Activated naive CD4-positive, alpha-beta T cell (primary cell): Measurements from ENCODE around the gene AMZ2.
"Not testable (repeated sequence)": the region's sequence is repeated elsewhere in the genome, so short reads cannot be mapped to it uniquely, and the experiment has no call there.

Experiments
- DNase-seq, 4 experiments: peaks; one replicate each; lab custom pipeline; 2025; lab: John Stamatoyannopoulos, UW

AMZ2 gene

GRCh38 chr17:68220186-68220585, 27.7 kb upstream of the AMZ2 start:
- DNase-seq = not testable (repeated sequence)

GRCh38 chr17:68220786-68221185, 27.1 kb upstream of the AMZ2 start:
- not testable (repeated sequence) for DNase-seq

DNA sequence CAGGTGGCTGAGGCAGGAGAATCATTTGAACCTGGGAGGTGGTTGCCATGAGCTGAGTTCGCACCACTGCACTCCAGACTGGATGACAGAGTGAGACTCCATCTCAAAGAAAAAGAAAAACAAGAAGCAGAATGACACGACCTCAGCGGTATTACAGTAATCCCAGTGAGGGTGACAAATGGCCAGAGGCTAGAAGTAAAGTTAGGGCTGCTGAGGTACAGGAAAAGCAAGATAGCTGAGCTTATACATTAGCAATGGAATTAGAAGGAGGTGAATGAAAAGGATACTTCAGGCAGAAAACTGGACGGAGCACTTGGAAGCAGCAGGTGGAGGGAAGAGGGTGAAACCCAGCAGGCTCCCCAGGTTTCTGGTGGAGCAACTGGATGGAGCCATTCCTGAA, 26.1 kb upstream of the AMZ2 start:
- no peak for DNase-seq

DNA sequence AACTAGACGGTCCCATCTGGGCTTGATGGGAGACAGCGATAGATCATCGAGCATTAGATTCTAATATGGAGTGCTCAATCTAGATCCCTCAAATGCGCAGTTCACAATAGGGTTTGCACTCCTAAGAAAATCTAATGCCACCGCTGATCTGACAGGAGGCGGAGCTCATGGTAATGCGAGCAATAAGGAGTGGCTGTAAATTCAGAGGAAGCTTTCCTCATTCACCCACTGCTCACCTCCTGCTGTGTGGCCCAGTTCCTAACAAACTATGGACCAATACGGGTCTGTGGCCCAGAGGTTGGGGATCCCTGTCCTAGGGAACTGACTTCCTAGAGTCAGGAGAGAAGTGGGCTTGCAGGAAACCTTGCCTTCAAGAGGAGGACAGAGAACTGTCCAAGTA, 25.2 kb upstream of the AMZ2 start:
- no peak for DNase-seq

GRCh38 chr17:68225055-68225454, 22.8 kb upstream of the AMZ2 start:
- DNase-seq = not testable (repeated sequence)

GRCh38 chr17:68228039-68228680, 19.7 kb upstream of the AMZ2 start:
- not testable (repeated sequence) for DNase-seq

DNA sequence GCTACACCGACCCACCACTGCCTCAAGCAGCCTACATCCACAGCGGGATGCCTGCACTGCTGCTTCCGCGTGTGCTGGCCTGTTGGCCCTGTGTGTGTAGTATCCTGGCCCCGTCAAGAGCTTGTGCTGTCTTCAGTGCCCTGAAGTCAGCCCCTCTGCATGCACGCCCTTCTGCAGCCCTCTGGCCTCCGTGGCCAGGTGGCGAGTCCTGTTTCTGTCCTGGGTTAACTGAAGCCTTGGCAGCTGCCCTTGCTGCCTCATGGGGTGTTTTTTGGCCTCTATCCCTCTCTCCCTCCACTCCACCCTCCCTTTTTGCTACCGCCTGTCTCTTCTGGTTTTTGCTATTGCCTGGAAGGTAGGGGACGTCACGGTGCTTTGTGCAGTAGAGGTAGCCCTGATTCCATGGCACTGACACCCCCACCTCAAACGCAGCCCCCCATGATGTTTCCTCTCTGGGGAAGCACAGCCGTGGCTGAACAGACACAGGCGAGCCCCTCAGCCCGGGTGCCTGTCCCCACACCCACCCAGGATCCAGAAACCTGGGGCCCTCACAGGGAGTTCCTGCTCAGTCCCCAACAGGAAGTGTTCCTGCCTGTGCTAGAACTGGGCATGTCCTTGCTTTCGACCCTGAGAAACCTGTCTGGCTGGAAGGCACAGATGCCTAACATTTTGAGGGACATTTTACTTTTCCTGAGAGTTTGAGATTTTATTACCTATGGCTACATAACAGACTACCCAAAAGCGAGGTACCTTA, 18.8 kb upstream of the AMZ2 start:
- DNase-seq = no peak

- no peak for DNase-seq
Observed at GRCh38 chr17:68229619-68230018, 18.2 kb upstream of the AMZ2 start.

DNA sequence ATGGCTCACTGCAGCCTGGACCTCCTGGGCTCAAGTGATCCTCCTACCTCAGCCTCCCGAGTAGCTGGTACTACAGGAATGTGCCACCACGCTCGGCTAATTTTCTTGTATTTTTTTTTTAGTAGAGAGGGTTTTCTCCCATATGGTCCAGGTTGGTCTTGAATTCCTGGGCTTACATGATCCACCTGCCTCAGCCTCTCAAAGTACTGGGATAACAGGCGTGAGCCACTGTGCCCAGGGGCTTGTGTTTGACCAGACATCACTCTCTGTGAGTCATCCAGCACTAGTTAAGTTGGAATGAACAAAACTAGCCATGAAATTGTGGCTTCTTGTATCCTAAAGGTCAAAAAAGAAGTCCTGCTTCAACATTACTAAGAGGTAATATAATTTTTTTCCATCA, 16.7 kb upstream of the AMZ2 start:
- DNase-seq = not testable (repeated sequence)

DNA sequence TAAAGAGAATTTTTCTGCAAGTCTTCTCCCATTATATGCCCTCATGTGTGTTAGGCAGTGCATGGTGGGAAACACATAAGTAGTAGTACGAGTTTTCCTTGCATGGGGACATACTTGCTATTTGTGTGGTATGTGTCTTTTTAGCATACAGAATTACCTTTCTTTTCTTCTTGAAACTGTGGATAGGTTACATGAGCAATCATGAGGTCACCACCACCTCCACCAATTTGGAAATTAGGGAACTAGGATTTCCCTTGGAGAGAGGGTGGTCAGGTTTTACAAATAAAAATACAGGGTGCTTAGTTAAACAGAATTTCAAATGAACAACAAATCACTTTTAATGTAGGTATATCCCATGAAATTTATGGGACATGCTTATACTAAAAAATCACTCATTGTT, 16.3 kb upstream of the AMZ2 start:
- DNase-seq = no peak

- DNase-seq = not testable (repeated sequence)
Observed at GRCh38 chr17:68232741-68233140, 15.1 kb upstream of the AMZ2 start.

DNA sequence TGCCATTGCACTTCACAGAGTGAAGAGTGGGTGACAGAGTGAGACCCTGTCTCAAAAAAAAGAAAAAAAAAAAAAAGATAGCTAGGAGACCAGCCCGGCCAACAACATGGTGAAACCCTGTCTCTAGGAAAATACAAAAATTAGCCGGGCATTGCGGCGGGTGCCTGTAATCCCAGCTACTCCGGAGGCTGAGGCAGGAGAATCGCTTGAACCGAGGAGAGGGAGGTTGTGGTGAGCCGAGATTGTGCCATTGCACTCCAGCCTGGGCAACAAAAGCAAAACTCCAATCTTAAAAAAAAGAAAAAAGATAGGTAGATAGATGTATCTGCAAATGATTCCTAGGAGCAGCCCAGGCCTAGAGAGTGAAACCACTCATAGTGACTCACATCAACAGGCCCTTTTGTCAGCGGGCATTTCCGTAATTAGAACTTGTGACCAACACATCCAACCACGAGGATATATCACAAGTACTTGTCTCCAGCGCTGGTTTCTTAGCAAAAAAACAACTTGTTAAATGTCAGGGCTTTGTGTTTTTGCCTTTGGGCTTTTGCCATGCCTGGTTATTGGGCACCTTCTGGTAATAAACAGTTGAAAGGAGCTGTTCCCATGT, 13.0 kb upstream of the AMZ2 start:
- DNase-seq = not testable (repeated sequence)

DNA sequence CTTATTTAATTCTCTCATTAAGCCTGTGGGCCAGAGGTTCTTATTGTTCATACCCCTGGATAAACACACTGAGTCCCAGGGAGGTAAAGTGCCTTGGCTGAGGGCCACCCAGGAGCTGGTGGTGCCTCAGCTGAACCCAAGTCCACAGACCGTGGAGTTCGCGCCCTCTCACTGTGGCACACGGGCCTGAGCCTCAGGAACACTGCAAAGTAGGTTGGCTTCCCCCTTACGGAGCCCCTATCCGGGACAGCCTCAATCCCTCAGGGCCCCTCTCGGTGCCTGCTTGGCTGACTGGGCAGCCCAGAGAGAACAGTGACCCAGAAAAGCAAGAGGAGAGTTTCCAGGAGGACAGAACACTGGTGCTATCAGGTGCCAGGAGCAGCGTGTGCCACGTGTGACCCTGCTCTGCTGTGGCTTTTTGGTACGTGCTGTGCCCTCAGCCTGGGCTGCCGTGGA, 12.5 kb upstream of the AMZ2 start:
- DNase-seq = not testable (repeated sequence)

DNA sequence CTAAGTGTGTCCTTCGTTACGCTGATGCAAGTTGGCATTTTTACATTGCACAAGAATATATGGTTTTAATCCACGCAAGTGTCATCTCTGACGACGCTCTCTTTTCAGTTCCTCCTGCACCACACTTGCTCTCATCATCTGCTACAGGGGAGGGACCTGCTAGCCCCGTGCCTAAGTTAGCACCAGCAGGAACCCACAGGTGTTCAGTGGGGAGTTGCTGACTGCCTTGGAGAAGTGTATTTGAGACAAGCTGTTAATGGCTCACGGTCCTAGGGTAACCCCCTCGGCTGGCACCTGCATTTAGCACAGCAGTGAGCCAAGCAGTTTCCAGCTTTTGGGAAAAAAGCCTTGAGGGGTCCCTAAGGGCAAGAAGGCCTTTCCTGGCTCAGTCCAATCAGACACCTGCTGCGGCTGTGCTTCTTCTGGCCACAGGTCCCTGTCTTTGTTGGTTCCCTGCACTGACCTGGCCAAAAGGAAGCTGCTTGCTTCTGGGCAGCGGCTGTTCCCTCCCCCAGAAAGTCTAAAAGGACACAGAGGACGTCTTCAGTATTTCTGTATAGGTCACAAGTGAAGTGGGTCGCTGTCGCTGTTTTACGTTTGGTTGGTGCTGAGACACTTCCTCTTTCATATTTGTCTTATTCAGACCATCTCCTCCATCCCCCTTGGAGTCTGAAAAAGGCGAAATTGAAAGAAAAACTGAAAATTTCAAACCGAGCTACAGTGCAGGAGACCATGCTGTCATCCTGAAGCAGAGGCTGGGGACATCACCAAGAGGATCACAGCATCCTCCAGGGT, 10.3 kb upstream of the AMZ2 start:
- DNase-seq = peak in 2 of 4 experiments; percentile 37

- no peak for DNase-seq
Observed at GRCh38 chr17:68238164-68238870, 9.5 kb upstream of the AMZ2 start.

DNA sequence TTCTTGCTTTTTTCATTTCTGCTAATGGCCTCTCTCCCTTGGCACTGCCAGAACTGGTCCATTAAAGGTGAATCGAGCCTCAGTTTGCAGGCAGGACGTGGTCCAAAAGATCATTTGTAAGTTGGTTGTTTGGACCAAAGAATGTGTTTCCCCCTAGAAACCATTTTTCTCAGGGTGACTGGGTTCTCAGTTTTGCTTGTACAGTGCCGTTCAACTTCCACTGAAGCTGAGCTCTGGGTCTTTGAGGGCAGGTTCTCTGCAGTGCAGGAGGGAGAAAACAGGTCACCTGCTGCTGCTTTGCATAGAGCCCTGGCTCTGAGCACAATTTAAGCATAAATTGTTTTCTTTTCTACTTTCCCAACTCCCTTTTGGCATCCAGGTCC, 9.0 kb upstream of the AMZ2 start:
- DNase-seq = no peak

DNA sequence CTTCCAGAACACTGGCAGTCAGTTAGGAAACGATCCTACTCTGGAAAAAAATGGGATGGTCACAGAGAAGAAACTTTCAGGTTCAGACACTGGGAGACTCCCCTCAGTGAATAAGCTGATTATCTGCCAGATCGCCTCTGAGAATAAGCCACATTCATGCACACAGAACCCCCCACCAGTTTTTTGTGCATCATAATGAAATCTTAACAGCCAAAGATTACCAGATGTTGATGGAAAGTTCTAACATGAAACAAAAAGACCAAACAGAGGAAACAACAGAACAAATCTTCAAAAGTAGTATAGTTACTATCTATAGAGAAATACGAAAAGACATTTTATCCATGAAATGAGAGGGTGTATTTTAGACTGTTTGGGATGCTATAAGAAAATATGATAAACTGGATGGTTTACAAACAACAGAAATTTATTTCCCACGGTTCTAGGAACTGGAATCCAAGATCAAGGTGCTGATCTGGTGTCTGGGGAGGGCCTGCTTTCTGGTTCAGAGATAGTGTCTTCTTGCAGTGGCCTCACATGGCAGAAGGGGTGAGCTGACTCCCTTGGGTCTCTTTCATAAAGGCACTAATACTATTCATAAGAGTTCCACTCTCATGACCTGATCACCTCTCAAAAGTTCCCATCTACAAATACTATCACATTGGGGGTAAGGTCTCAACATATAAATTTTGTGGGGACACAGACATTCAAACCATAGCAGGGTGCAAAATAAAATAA, 8.0 kb upstream of the AMZ2 start:
- no peak for DNase-seq

DNA sequence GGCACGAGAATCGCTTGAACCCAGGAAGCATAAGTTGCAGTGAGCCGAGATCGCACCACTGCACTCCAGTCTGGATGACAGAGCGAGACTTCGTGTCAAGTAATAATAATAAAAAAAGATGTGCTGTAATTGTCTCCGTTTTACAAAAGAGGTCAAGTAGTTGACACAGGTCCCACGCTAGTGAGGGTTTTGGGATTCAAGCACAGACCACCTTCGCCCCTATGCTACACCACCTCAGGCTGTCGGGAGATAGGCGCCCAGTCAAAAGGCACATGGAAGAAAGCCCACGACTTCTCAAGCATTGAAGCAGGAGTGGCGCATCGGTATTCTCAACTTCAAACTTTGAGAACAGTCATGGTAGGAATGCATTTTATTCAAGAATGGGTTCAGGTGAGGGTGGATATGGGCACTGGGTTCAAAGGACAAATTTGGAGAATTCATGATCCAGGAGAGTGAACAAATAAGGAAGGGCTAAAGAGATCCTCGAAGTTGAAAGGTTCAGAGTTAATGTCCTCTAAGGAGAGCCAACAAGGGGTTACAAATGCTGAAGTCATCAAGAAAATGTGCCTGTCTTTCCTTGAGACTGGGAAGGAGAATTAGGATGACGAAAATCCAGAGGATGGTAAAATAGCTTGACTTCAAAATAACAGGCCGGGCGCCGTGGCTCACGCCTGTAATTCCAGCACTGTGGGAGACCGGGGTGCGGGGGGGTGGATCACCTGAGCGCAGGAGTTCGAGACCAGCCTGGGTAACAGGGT, 1.4 kb upstream of the AMZ2 start:
- DNase-seq = no peak

DNA sequence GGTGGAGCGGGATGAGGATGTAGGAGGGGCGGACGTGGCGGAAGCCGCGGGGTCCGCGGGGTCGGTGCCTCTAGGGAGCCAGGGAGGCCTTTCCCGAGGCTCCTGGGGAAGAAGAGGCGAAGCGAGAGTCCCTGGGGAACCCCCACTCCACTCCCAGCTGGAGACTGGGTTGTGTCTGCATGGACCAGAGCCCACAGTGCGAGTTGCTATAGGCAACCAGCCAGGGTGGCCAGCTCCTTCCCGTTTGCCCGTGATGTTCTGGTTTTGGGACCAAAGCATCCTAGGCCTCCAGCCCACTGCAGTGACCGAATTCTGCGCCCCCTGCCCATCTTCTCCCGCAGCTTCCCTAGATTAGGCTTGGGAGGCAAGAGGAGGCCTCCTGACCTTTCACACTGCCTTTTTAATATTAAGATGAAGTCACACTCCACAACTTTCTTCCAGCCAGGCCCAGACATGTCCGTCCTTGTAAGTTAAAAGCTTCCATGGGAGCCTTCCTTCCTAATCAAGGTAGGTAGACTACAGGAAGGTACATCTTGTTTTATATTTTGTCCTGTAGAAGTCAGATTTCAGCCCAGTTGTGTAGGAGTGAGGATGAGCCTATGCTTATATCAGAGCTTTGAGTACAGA, 469 bp downstream of the AMZ2 start:
- no peak for DNase-seq

GRCh38 chr17:68248891-68249290, 1.0 kb downstream of the AMZ2 start:
- no peak for DNase-seq
